Measurements from ENCODE around the gene OR5B2. TPM values are rescaled to one million over a fixed set of nuclear protein-coding genes. Genes with fewer than 3 reads are reported as not detected.
"Not testable (repeated sequence)": the region's sequence is repeated elsewhere in the genome, so short reads cannot be mapped to it uniquely, and the experiment has no call there.

The OR5B2 gene
- total RNA-seq (2014; rRNA removed; shearing (Covaris generic)) = not detected in 2 replicates

GRCh38 chr11:58428021-58428420, at the start of gene OR5B2:
OR5B2 (minus strand) TSS chr11:58428121; CDS start chr11:58423261, 4,860 bp downstream.
- in situ Hi-C loops (cut with HindIII; ENCODE audit: low sequenced_read_pairs) = no loop called here
- no peak for DNase-seq (ENCODE audit: low spot score)

- DNase-seq (ENCODE audit: low spot score) = no peak
- in situ Hi-C loops (cut with HindIII; ENCODE audit: low sequenced_read_pairs) = no loop called here
Measured at GRCh38 chr11:58471892-58472291, 44.0 kb upstream of the OR5B2 start.

GRCh38 chr11:58466293-58466692, 38.4 kb upstream of the OR5B2 start:
- in situ Hi-C loops (cut with HindIII; ENCODE audit: low sequenced_read_pairs) = no loop called here
- DNase-seq (ENCODE audit: low spot score) = no peak

- in situ Hi-C loops (cut with HindIII; ENCODE audit: low sequenced_read_pairs) = no loop called here
- no peak for DNase-seq (ENCODE audit: low spot score)
Measured at GRCh38 chr11:58465690-58466089, 37.8 kb upstream of the OR5B2 start.

DNA sequence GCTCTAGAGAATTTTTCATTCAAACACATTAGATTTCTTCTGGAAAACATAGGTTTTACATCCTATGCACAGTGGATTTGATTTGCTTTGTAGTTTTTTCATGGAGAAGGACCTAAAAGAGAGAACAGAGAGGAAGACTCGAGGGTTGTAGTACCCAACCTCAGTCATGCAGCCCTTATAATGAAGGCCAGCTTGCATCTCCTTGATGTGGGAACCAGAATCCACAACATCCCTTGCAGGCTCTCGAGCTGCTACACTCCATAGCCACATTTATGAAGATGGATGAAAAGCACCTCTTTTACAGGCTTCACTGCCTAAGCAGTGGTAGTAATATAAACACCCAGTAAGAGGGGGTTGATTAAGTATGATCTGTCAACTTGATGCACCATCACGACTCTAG, 23.7 kb upstream of the OR5B2 start:
- no peak for DNase-seq (ENCODE audit: low spot score)
- in situ Hi-C loops (cut with HindIII; ENCODE audit: low sequenced_read_pairs) = no loop called here

- DNase-seq (ENCODE audit: low spot score) = no peak
- in situ Hi-C loops (cut with HindIII; ENCODE audit: low sequenced_read_pairs) = no loop called here
Measured at GRCh38 chr11:58446294-58446693, 18.4 kb upstream of the OR5B2 start.

GRCh38 chr11:58444300-58444699, 16.4 kb upstream of the OR5B2 start:
- in situ Hi-C loops (cut with HindIII; ENCODE audit: low sequenced_read_pairs) = no loop called here
- DNase-seq (ENCODE audit: low spot score) = no peak

DNA sequence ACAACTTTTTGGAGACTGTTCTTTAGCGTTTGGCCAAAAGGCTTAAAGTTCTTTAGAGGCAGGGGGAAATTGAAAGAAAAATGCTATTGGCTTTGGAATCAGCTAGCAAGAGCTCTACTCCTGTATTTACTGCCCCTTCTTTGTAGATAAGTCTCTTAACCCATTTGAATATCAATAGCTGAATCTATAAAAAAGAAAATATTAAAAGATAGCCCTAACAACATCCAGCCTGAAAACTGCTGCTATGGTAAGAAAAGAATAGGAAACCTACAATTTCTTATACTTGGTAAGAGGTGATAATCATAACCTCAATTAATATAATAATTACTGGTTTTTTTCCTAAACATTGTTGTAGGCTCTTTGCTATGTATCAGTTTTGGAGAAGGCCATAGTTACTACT, 14.2 kb upstream of the OR5B2 start, which contains the start of gene OR5B12:
Gene OR5B12, minus strand, starts transcription at position 101 of the 400 bp plus-strand sequence. CDS start 2,085 bp downstream, outside the sequence.
- in situ Hi-C loops (cut with HindIII; ENCODE audit: low sequenced_read_pairs) = no loop called here
- DNase-seq (ENCODE audit: low spot score) = no peak

- no peak for DNase-seq (ENCODE audit: low spot score)
- in situ Hi-C loops (cut with HindIII; ENCODE audit: low sequenced_read_pairs) = no loop called here
Measured at GRCh38 chr11:58438486-58438885, 10.6 kb upstream of the OR5B2 start.

GRCh38 chr11:58434217-58434616, 6.3 kb upstream of the OR5B2 start:
- in situ Hi-C loops (cut with HindIII; ENCODE audit: low sequenced_read_pairs) = no loop called here
- no peak for DNase-seq (ENCODE audit: low spot score)

GRCh38 chr11:58433638-58434203, 5.8 kb upstream of the OR5B2 start:
- in situ Hi-C loops (cut with HindIII; ENCODE audit: low sequenced_read_pairs) = no loop called here
- no peak for DNase-seq (ENCODE audit: low spot score)

DNA sequence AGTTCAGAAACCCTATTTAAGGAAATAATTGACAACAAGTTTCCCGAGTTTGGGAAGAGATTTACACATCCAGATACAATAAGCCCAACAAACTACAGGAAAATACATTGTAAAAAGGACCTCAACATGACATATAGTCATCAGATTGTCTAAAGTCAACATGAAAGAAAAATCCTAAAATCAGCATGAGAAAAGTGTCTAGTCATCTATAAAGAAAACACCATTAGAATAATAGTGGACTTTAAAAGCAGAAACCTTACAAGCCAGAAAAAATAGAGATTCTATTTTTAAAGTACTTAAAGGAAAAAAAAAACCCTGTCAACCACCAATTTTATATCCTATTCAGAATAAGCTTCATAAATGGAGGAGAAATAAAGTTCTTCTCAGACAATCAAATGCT, 1.4 kb upstream of the OR5B2 start:
- DNase-seq (ENCODE audit: low spot score) = no peak
- in situ Hi-C loops (cut with HindIII; ENCODE audit: low sequenced_read_pairs) = no loop called here

GRCh38 chr11:58406774-58407173, 21.1 kb downstream of the OR5B2 start, which contains the start of gene OR5B3:
OR5B3 (minus strand) TSS chr11:58406874; CDS start chr11:58403409, 3,465 bp downstream.
- in situ Hi-C loops (cut with HindIII; ENCODE audit: low sequenced_read_pairs) = no loop called here
- no peak for DNase-seq (ENCODE audit: low spot score)

- DNase-seq (ENCODE audit: low spot score); in situ Hi-C loops (cut with HindIII; ENCODE audit: low sequenced_read_pairs): not testable (repeated sequence)
Measured at GRCh38 chr11:58399622-58400021, 28.3 kb downstream of the OR5B2 start.

- in situ Hi-C loops (cut with HindIII; ENCODE audit: low sequenced_read_pairs) = no loop called here
- DNase-seq (ENCODE audit: low spot score) = no peak
Measured at GRCh38 chr11:58395581-58395980, 32.3 kb downstream of the OR5B2 start.

DNA sequence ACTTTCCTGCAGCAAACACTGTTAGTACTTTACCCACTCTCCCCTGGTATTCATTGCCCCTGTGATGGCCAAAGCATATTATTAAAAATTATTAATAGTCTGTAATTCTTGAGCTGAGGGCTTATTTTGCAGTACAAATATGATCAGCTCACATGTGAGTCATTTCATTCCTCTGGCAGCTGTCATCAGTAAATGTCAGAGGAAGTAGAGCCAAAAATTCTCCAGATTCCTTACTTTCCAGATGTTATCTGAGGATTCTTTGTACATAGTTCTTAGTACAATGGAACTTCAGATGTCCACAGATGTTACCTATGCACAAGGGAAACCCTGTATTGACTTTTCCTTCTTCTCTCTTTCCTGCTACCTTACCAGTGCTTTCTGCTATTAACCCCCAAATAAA, 33.7 kb downstream of the OR5B2 start:
- no peak for DNase-seq (ENCODE audit: low spot score)
- in situ Hi-C loops (cut with HindIII; ENCODE audit: low sequenced_read_pairs) = no loop called here

- in situ Hi-C loops (cut with HindIII; ENCODE audit: low sequenced_read_pairs) = no loop called here
- DNase-seq (ENCODE audit: low spot score) = no peak
Measured at GRCh38 chr11:58392746-58393145, 35.2 kb downstream of the OR5B2 start.

GRCh38 chr11:58391879-58392278, 36.0 kb downstream of the OR5B2 start:
- DNase-seq (ENCODE audit: low spot score) = no peak
- in situ Hi-C loops (cut with HindIII; ENCODE audit: low sequenced_read_pairs) = no loop called here

- in situ Hi-C loops (cut with HindIII; ENCODE audit: low sequenced_read_pairs) = no loop called here
- no peak for DNase-seq (ENCODE audit: low spot score)
Measured at GRCh38 chr11:58390551-58391063, 37.3 kb downstream of the OR5B2 start.

All from G401 (cell line).